ENCODE measurements around the gene SLC66A3.

DNA sequence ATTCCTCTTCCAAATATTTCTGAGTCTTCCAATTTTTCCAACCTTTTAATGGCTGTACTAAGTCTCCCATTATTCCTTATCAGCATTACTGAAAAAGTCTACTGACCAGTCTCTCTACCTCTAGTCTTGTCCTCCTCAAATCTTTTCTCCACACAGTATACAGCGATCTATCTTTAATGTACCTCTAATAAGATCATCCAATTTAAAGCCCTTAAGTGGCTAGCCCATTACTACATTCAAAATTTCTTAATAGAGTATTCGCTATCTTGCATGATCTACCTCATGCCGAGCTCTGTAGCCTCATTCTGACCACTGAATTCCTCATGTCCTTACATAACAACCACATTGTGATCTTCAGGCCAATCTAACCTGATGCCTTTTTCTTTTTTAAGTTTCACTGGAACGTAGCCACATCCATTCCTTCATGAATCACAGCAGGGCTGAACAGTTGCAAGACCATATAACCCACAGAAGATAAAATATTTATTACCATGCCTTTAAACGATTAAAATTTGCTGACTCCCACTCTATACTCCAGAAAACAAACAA is 57.9 kb downstream of the SLC66A3 start:
- TF ChIP-seq, protein P1, sequence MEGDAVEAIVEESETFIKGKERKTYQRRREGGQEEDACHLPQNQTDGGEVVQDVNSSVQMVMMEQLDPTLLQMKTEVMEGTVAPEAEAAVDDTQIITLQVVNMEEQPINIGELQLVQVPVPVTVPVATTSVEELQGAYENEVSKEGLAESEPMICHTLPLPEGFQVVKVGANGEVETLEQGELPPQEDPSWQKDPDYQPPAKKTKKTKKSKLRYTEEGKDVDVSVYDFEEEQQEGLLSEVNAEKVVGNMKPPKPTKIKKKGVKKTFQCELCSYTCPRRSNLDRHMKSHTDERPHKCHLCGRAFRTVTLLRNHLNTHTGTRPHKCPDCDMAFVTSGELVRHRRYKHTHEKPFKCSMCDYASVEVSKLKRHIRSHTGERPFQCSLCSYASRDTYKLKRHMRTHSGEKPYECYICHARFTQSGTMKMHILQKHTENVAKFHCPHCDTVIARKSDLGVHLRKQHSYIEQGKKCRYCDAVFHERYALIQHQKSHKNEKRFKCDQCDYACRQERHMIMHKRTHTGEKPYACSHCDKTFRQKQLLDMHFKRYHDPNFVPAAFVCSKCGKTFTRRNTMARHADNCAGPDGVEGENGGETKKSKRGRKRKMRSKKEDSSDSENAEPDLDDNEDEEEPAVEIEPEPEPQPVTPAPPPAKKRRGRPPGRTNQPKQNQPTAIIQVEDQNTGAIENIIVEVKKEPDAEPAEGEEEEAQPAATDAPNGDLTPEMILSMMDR (IDR thresholded peaks at IDR 0.05 in 8 of 11, conservative IDR thresholded peaks at IDR 0.05 in 3 of 11) = no peak
- no peak for TF ChIP-seq POLR2A (IDR thresholded peaks at IDR 0.05)
- TF ChIP-seq POLR2AphosphoS5 (IDR thresholded peaks at IDR 0.05) = no peak

Measured in spleen (tissue), 7 donors.